ENCODE measurements around the gene CACNB2. TPM values are rescaled to one million over a fixed set of nuclear protein-coding genes. Genes with fewer than 3 reads are reported as not detected.

Gene CACNB2
- total RNA-seq, 1 experiment from 2014 or later: not detected

GRCh38 chr10:18264466-18265050, 124.3 kb downstream of the CACNB2 start:
- Histone ChIP-seq H3K9me3 (ENCODE audit: insufficient read depth, low read depth) (no peaks in the 10 kb centered on the region), H3K27ac (no peak overlapping the region), H3K27me3 (ENCODE audit: insufficient read depth, low read depth) (0 out of 2 replicates have a peak, but pooled peaks cover 5% of the 10 kb centered on the region), H4K20me1 (ENCODE audit: insufficient read depth) (no peaks in the 10 kb centered on the region), H3K4me3 (no peak overlapping the region), H3K79me2 (ENCODE audit: low read depth) (no peaks in the 10 kb centered on the region), H3K36me3 (ENCODE audit: low read depth) (no peaks in the 10 kb centered on the region), H3F3A (ENCODE audit: insufficient read depth, low read depth) (no peaks in the 10 kb centered on the region), H3K9me2 (ENCODE audit: insufficient read depth) (no peaks in the 10 kb centered on the region), H2AFZ (no peak overlapping the region), H3K4me2 (no peak overlapping the region), H3K4me1 (replicated peaks; ENCODE audit: insufficient read depth) (no peaks in the 10 kb centered on the region)
- POLR2A ChIA-PET (ENCODE audit: unreplicated experiment): no interaction called here
- DNase-seq: no peak
- TF ChIP-seq EZH2 (IDR thresholded peaks at IDR 0.05; ENCODE audit: low read depth): no peak
- no peak for TF ChIP-seq CTCF (conservative IDR thresholded peaks at IDR 0.05)
- CTCF ChIA-PET: no interaction called here
- intact Hi-C loops (cut with micrococcal nuclease; ENCODE audit: unreplicated experiment): no loop called here
- no TSS peak for BruUV-seq (replicated peaks)

GRCh38 chr10:18268005-18268404, 127.8 kb downstream of the CACNB2 start:
- Histone ChIP-seq H3K4me3 (no peak overlapping the region), H3K9me2 (ENCODE audit: insufficient read depth) (no peaks in the 10 kb centered on the region), H4K20me1 (ENCODE audit: insufficient read depth) (no peaks in the 10 kb centered on the region), H3K4me1 (replicated peaks; ENCODE audit: insufficient read depth) (no peaks in the 10 kb centered on the region), H3K27me3 (ENCODE audit: insufficient read depth, low read depth) (0 out of 2 replicates have a peak, but pooled peaks cover under 1% of the 10 kb centered on the region), H3K36me3 (ENCODE audit: low read depth) (no peaks in the 10 kb centered on the region), H3F3A (ENCODE audit: insufficient read depth, low read depth) (no peaks in the 10 kb centered on the region), H3K27ac (no peak overlapping the region), H3K9me3 (ENCODE audit: insufficient read depth, low read depth) (no peaks in the 10 kb centered on the region), H2AFZ (no peak overlapping the region), H3K4me2 (no peak overlapping the region), H3K79me2 (ENCODE audit: low read depth) (no peaks in the 10 kb centered on the region)
- TF ChIP-seq EZH2 (IDR thresholded peaks at IDR 0.05; ENCODE audit: low read depth) (no peak), CTCF (conservative IDR thresholded peaks at IDR 0.05) (no peak)
- ChIA-PET POLR2A (ENCODE audit: unreplicated experiment) (no interaction called here), CTCF (no interaction called here)
- intact Hi-C loops (cut with micrococcal nuclease; ENCODE audit: unreplicated experiment): no loop called here
- DNase-seq: no peak
- BruUV-seq (replicated peaks): no TSS peak

- BruUV-seq (replicated peaks): no TSS peak
- H3K27me3 ChIP-seq (ENCODE audit: insufficient read depth, low read depth): peaks cover 13% of the 10 kb centered on the region; the same call in 1 of the 2 replicates
- no peak overlapping the region for H3K4me2 ChIP-seq
- no peaks in the 10 kb centered on the region for H3K4me1 ChIP-seq (replicated peaks; ENCODE audit: insufficient read depth)
- H3K36me3 ChIP-seq (ENCODE audit: low read depth): no peaks in the 10 kb centered on the region
- no peak for DNase-seq
- H3K9me3 ChIP-seq (ENCODE audit: insufficient read depth, low read depth): no peaks in the 10 kb centered on the region
- no peaks in the 10 kb centered on the region for H3K9me2 ChIP-seq (ENCODE audit: insufficient read depth)
- ChIA-PET POLR2A (ENCODE audit: unreplicated experiment) (no interaction called here), CTCF (interaction anchor here (0.6 kb wide), 1 partner anchor 323 kb away, joined by 4 read pairs; no protein-coding TSS in a partner anchor)
- intact Hi-C loops (cut with micrococcal nuclease; ENCODE audit: unreplicated experiment): no loop called here
- no peaks in the 10 kb centered on the region for H4K20me1 ChIP-seq (ENCODE audit: insufficient read depth)
- no peaks in the 10 kb centered on the region for H3F3A ChIP-seq (ENCODE audit: insufficient read depth, low read depth)
- no peak overlapping the region for H2AFZ ChIP-seq
- no peak for TF ChIP-seq EZH2 (IDR thresholded peaks at IDR 0.05; ENCODE audit: low read depth)
- TF ChIP-seq CTCF (conservative IDR thresholded peaks at IDR 0.05): no peak
- no peak overlapping the region for H3K4me3 ChIP-seq
- H3K79me2 ChIP-seq (ENCODE audit: low read depth): no peaks in the 10 kb centered on the region
- H3K27ac ChIP-seq: no peak overlapping the region
Measured at GRCh38 chr10:18271491-18271890, 131.3 kb downstream of the CACNB2 start.
